Dermis microvascular lymphatic vessel endothelial cell (primary cell): ENCODE measurements around the gene EDEM1. TPM values are rescaled to one million over a fixed set of nuclear protein-coding genes. Genes with fewer than 3 reads are reported as not detected.

Experiments used
- DNase-seq, 2 donors: peaks; one replicate each; pipeline versions ENCODE4 v3.0.0 to v3.0.0-alpha.2; 2010; ENCODE audit warnings: low read depth in 2 of 2
- total RNA-seq: library from RNA; depleted of rRNA; stranded (reverse); fragments of >200 nt; gene quantifications from 2 replicates; pipeline ENCODE4 v1.2.1, GENCODE V29; 2014

The EDEM1 gene
- total RNA-seq, 1 donor from 2014 or later, result 14.5 TPM

GRCh38 chr3:5198313-5198677 is 10.8 kb downstream of the EDEM1 start:
- no peak for DNase-seq

DNA sequence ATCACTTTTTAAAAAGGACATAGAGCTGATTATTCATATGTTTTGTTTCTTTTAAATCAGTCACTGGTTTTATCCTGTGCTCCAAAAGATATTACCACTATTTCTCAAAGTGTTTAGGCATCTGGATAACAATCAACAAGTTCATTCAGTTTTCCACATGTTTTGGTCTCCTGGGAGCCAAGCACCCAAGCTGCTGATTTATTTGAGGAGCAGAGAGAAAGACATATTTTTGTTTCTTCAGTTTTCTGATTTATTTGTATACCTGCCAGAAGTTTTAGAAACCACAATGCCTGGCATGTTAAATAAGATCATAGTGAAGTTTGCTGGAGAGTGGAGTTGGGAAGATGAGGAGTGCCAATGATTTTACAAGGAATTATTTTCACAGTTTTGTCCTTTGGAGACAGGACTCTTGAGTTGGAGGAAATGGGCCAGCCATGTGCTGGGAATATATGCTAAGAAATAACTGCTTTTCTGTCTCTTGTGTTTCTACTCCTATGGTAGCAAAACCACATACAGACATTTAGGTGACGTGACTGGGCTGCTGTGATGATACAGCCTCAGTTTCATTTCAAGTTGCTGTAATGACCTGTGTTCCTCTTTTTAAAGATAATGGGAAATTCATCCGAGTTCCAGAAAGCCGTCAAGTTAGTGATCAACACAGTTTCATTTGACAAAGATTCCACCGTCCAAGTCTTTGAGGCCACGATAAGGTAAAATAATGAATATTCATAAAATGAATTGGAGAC is 11.7 kb downstream of the EDEM1 start:
- no peak for DNase-seq

DNA sequence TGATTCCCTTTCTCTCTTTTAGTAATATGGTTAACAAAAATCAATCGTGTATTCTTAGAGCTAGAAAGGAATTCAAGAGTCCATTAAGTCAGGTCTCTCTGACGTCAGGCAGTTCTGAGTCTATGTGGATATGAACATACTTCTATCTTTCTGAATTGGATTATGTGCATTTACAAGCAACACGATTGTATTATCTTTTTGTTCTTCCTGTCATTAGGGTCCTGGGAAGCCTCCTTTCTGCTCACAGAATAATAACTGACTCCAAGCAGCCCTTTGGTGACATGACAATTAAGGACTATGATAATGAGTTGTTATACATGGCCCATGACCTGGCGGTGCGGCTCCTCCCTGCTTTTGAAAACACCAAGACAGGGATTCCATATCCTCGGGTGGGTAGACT is 14.0 kb downstream of the EDEM1 start:
- no peak for DNase-seq

DNA sequence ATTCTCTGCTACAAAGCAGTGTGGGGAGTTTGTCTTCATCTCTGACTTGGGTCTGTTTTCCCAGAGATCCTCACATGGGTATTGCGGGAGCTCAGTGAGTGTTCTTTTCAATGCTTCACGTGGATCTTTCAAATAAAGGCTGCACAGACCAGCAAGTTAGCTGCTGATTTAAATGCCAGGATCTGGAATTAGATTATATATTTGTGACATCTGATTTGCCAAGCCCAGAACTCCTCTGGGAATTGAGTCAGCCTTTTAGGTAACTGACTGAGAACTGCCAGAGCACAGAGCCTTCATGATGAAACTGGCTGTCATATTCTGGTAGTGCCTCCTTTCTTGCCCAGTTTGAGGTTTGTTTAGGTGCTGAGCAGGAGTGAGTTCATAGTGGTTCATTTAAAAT is 14.7 kb downstream of the EDEM1 start:
- DNase-seq, result no peak

DNA sequence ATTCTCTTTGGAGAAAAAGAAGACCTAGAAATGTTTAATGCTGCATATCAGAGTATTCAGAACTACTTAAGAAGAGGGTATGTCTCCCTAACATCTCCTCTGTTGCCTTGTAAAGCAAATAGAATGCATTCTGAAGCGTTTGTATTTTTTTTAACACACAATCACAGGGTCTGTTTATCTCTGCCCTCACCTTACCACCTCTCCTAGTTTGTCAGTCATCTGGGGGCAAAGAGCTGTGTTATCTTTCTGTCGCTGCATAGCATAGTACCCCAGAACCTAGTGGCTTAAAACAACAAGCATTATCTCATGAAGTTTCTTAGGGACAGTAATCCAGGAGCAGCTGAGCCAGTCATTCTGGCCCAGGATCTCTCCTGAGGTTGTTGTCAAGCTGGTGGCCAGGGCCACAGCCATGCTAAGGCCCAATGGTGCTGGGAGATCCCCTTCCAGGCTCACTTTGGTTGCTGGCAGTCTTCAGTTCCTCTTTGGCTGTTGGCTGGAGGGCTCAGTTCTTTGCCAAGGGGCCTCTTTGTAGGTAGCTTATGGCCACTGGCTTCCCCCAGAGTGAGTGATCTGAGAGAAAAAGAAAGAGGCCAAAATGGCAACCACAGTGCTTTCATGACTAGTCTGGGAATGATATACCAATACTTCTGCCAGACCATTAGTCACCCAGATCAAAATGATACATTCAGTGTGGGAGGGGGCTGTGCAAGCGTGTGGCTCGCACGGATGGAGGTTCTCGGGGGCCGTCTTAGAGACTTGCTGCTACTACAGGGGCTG is 17.8 kb downstream of the EDEM1 start:
- no peak for DNase-seq

DNA sequence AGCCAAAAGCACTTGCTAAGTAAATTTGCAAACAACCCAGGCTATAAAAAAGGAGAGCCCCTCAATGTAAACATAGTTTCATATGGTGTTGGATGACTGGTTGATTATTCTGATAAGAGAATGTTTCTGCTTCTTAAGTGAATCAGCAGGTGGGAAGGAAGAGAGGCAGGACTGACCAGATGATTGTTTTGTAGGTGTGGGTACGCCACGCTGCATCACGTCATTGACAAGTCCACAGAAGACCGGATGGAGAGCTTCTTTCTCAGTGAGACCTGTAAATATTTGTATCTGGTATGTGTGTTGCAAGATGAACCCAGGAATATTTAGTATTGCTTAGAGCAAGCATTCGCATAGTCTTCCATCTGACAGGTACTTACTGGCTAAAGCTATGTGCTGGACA is 23.4 kb downstream of the EDEM1 start:
- no peak for DNase-seq

GRCh38 chr3:5212628-5213573 is 25.4 kb downstream of the EDEM1 start:
- DNase-seq, result no peak

- DNase-seq, result no peak
Measured at GRCh38 chr3:5213574-5213966, 26.1 kb downstream of the EDEM1 start.

- DNase-seq, result no peak
Measured at GRCh38 chr3:5214352-5214751, 26.8 kb downstream of the EDEM1 start.

DNA sequence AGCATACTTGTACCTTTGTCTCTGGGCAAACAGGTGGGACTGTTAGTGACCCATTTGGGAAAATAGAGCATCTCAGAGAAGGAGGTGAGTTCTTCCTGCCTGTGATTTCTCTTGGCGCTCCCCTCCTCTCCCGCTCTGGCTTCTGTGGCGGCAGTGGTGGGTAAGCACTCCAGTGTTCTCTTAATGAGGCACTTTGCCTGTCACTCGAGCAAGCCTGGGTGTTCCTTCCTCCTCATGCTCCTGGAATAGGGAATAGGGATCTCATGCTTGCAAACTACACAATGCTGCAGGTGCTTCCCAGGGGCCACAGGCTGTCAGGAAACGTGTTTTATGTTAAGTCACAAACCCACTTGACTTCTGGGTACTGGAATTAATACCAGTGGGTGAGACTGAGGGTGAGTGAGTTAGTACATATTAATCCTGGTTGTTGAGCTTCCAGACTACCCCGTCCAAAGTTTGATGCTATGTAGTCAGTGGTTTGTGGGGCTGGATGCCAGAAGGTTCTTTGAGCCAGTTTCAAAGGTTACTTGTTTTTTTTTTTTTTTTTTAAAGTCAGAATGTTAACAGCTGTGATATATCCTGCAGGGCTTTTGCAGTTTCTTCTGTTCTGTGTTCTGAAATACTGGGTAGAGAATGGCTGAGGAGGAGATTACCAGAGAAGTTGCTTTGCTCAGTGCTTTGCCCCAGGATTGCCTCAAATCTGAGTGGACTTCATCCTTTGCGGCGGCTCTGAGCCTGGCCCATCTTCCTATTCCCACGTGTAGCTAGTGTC is 30.5 kb downstream of the EDEM1 start:
- DNase-seq, result no peak

DNA sequence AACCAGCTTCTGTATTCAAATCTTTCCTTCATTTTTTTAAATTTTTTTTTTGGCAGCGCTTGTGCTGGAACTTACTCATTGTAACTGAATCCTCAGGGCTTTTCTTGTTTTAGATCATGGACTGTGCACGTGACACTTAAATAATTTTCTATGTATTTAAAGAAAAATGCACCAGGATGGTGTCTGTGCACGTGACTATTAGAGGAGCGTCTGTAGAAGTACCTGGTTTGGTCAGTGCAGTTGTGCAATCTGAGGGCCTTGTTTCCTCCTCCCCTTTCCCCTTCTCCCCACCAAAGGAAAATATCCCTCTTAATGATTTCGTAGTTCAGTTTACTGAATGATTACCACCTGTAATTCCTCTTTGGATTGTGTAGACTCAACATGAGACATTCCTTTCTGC is 31.3 kb downstream of the EDEM1 start:
- no peak for DNase-seq

- DNase-seq, result no peak
Measured at GRCh38 chr3:5219216-5219615, 31.7 kb downstream of the EDEM1 start.

DNA sequence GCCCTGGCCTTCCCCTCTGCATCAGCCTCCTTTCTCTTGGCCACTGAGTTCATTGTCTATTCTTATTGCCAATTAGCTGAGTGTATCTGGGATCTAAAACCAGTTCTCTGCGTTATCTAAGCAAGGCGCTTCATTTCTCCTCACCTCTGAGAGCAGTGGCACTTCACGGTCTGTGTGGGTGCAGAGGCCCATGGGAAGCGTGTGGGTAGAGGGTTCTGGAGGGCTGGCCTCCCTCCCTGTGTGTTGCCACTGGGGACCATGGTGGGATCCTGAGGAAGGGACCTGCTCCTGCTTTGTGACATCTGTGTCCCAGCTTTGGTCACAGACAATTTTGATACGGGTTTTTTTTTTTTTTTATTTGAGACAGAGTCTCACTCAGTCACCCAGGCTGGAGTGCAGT is 32.7 kb downstream of the EDEM1 start:
- DNase-seq, result no peak

- no peak for DNase-seq
Measured at GRCh38 chr3:5220667-5221431, 33.3 kb downstream of the EDEM1 start.

DNA sequence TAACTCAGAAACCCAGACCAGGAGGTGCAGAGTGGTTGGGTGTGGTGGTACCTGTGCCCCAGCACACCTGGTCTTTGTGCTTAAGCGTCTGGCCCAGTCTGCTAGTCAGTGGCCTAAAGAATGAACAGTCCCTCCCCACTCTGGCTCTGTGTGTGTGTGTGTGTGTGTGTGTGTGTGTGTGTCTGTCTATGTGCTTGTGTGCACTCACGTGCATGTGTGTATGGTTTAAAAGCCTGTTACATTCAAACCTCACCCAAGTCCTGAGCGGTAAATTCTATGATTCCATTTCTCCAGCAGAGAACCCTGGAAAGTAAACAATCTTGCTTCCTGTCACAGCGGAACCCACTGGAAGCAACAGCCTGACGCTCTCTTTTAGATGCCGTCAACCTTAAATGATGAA is 34.2 kb downstream of the EDEM1 start:
- no peak for DNase-seq

DNA sequence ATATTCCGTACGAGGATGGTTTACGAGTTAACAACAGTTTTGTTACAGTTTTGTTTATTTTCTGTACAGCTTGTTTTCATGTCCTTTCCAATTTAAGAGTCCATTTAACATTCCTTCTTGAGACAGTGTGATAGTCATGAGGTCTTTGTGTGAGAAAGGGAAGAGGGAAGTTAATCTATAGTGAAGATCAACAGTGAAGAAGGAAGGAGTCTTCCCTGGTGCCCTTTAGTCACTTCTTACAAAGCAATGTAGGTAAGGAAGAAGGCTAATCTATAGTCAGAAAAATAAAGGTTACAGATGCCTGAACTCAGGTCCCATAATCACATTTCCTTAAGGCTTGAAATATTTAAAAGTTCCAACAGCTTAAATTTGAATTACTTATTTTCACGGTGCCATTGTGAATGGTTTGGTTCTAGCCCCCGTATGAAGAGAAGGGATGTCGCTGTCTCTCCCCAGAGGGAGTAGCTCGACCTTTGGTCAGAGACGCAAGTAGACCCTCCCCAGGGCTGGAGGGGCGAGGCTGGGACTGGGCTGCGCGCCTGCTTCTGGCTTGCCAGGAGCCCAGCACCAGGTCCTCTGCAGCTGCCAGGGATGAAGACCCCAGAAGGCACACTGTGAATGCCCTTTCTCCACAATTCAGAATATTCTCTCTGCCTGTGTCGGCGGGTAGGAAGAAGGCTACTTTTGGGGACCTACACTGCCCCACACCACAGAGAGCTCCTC is 34.9 kb downstream of the EDEM1 start:
- no peak for DNase-seq

GRCh38 chr3:5226783-5227182 is 39.3 kb downstream of the EDEM1 start:
- DNase-seq, result peak; percentile 28 to 38

DNA sequence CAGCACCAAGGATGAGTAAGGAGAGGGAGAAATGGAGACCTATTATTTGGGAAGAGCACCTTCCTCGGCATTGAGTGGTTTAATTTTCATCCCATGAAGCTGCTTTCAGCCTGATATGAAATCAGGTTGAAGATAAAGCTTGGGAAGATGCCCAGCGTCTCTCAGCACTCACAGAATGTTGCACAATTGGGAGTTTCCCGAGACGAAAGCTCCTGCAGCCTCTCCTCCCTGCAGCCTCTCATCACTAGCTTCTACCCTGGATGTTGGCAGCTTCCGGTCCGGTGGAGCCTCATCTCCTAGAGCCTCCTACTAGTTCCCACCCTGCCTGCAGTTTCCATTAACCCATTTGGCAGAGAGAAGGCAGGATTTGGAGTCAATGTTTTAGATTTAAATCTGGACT is 40.3 kb downstream of the EDEM1 start:
- DNase-seq, result no peak

DNA sequence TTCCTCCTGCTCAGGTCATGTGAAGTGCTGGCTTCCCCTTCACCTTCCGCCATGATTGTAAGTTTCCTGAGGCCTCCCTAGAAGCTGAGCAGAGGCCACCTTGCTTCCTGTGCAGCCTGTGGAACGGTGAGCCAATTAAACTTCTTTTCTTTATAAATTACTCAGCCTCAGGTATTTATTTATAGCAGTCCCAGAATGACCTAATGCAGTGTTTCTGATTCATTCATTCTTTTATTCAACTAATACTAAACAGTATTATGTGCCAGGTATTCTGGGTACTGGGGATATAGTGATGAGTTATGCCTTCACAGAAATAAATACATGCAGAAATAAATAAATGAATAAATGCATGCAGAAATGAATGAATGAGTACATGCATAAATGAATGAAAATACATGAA is 41.9 kb downstream of the EDEM1 start:
- DNase-seq, result no peak

GRCh38 chr3:5231074-5231473 is 43.6 kb downstream of the EDEM1 start:
- no peak for DNase-seq
